NCI-H1092 treated with DMSO at 0.1 percent for 48 hours (cell line): ENCODE measurements around the gene GRB14.

Source experiments
- DNase-seq: peaks from one replicate; lab custom pipeline; 2025; lab: John Stamatoyannopoulos, UW

The GRB14 gene

DNA sequence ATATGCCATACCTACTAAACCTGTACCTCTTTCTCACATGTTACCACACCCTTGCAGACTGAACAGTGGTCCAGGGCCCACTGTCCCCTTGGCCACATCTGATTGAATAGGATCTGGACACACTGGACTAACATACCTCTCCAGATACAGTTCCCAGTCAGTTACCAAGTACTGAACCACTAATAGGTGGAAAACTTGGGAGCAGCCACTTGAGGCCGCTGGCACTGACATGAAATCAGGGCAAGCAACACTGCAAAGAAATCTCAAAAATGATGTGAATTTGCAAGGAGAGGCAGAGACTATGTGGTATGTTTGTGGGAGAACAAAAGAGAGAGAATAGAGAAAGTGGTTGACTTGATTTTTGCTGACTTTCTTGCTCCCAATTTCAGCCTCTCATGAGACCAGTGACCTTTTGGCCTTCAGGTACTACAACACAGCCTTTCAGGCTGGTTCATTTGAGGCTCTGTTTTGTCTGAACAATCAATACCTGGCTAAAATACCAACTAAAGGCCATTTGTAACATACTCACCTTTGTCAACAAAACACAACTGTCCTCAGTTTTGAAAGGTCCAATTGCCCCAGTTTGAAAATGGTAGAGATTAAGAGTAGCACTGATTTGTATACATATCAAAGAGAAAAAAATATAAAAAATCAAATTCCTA is 7.8 kb downstream of the GRB14 start:
- no peak for DNase-seq

DNA sequence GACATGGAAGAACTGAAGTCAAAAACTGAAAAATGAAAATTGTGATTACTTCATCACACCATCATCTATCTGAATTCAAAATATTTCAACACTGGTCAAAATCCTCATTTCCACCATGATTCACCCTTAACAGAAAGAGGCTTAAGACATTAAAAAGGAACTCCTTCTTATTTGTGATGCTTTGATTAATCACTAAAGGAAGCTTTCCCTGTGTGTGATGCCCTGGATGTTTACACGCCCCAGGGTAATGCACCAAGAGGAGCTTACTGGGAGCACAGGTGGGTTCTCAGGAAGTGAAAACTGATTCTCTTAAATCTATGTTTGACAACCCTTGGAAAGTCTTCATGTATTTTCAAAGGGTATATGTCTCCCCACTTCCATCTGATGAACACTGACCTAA is 11.5 kb downstream of the GRB14 start:
- DNase-seq, result no peak

- no peak for DNase-seq
These were observed 14.7 kb downstream of the GRB14 start for GRCh38 chr2:164606557-164606956.

- no peak for DNase-seq
These were observed 16.0 kb downstream of the GRB14 start for GRCh38 chr2:164605295-164605694.

GRCh38 chr2:164600763-164601162 is 20.5 kb downstream of the GRB14 start:
- DNase-seq, result no peak

DNA sequence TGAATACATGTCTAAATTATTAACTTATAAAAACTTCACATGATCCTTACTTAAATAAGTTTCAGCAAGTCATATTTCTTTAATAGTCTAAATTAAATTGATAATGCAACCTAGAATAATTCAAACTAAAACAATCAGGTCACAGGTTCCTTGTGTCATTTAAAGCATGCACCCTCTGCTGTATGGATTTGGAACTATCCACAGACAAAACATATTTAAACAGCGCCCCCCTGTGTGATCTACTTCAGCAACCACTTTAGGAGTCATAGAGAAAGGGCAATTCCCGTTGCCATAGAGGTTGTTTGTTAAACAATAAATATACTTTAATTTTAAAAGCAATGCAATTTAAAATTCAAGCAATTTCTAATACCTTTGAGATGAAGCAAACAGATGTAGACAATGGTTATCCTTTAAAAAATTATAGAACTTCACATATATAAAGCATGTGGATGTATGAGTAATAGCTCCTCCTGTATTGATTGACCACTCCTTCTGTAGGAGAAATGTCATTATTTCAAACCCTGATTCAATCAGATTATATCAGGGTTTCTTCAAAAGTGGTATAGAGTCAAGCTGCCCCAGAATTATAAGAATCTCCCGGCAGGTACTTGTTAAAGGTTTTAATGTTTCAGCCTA is 21.2 kb downstream of the GRB14 start:
- DNase-seq, result peak; percentile 71

DNA sequence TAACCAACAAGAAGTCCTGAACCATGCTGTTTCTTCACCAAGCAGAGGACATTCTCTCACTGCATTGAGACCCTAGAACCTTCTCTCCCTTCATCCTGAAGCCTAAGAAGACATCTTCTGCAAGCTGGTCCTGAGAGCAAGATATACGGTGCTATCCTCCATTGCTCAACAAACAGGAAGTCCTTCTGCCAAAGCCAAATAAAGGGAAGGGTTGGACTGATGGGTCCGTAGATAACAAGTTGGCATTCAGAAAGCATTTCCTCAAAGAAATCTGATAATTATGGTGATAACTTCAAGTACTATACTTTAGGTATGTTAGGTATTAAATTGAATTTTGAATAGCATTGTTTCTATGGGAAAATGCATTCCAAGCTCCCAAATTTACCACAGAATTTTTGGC is 23.3 kb downstream of the GRB14 start:
- DNase-seq, result no peak

- DNase-seq, result no peak
These were observed 26.3 kb downstream of the GRB14 start for GRCh38 chr2:164595031-164595430.

DNA sequence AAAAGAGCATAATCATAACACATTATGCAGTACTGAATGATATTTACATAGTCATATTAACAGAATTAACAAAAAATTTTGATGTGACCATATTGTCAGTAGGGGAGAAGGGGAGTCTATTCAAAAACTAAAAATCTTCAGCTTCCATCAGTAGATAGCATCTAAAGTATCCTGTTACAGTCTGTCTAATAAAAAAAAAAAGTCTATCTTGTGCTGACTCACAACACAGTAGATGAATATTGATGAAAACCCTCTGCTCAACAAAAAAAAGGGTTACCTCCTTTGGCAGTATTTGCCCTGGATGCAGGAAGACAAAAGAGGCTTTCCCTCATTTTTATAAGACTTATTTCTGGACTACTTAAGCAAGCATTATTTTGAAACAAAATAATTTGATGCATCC is 27.3 kb downstream of the GRB14 start:
- DNase-seq, result no peak

DNA sequence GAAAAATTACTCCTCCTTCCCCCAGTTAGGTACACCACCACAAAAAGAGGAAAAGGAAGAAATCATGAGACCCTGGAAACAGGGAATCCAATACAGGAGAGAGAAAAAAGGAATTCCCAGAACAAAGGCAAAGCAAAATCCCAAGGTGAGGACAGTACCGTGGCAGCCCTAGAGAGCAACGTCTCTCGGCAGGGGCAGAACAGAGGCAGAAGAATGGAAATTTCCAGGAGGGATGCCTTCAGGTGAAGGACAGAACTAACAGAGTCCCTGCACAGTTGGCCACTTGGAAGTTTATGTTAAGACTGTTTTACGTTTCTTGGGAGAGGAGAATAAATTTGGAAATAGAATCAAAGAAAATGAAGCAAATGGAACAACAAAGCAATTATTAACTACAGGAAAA is 27.7 kb downstream of the GRB14 start:
- no peak for DNase-seq

- no peak for DNase-seq
These were observed 31.8 kb downstream of the GRB14 start for GRCh38 chr2:164589522-164589921.

DNA sequence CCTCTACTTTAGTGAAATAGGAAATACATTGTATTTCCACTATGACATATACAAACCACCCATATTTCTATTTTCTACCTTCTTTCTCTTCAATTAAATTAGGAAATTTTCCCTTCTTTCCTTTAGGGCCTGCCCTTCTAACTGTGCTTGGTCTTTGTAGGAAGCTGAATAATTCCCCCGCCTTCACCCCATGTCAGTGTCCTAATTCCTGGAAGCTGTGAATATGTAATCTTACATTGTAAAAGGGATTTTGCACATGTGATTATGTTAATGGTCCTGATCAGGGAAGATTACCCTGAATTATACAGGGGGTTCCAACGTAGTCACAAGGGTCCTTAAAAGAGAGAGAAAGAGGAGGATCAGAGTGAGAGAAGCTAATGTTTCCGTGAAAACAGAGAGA is 40.2 kb downstream of the GRB14 start:
- DNase-seq, result no peak

DNA sequence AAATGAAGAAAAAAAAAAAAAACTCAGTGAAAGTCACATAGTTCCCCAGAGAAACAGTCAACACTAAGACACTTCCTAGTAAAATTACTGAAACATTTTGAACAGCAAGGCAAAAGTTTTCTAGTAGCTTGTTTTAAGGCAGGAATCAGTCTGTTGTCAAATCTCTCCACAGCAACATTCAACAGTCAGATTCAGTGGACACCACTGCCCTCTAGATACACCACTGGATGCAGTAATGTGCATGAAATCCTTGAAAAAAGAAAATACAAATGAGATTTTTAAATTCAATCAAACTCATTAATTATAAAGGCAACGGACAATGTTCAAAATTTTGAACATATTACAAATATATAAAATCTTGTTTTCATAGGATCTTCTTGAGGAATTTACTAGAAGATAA is 46.4 kb downstream of the GRB14 start:
- no peak for DNase-seq

DNA sequence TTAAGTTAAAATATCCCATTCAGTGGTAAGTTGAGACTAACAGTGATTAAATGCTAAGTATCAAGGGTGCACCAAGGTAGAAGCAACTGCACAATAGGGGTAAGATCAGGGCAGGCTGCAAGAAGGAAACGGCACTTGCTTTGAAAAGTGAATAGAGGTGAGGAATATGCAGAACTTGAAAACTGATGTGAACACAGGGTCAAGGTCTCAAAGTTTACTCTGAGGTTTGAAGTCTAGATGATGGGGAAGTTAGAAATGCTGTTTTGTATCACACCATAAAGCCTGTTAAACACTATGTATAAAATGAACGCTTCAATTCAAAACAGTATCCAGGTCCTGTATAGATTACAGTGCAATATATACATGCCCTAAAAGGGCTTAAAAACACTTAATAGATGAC is 50.8 kb downstream of the GRB14 start:
- DNase-seq, result no peak

- DNase-seq, result no peak
These were observed 51.9 kb downstream of the GRB14 start for GRCh38 chr2:164569378-164569777.

GRCh38 chr2:164568317-164568716 is 53.0 kb downstream of the GRB14 start:
- DNase-seq, result no peak

DNA sequence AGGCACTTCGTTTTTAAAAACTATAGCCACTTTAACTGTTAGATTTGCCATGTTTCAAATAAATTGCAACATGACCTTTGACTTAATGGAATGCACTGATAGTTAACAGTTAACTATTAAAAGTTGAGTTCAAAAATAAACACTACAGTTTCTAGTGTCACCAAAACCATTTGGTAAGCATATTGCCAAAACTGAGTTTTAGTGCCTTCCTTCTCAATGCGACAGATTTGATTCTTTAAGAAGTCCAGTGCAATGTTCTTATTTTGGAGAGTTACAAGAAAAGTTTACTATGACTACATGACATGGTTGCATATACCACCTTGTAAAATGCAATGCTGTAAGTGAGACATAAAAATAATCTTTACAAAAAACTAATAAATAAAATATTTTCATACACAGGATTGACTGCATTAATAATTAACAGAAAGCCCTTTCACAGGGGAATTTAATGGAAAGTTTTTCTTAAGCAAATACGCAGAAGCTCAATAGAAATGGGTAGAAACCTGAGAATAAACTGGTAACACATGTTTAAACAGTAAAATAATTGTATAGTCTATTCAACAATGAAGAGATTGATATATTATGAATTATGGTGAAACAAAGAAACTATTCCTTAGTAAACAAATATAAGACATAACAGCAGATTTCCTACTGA is 53.8 kb downstream of the GRB14 start:
- DNase-seq, result no peak

DNA sequence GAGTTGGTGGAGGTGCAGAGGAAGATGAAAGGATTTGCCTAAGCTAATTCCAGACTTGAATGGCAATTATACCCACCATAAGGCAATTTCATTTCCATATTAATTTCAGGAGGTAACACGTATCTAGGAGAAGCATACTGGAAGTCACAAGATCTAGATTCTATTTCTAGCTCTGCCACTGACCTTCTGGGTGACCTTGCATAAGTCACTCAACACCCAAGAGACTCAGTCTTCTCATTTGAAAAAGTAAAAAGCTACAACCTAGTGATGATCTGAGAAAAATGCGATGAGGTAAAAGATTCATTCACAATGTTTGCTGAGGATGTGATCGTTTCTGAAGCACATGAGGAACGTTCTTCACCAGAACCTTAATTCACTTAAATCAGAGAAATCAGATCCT is 55.9 kb downstream of the GRB14 start:
- no peak for DNase-seq

- DNase-seq, result no peak
These were observed 58.6 kb downstream of the GRB14 start for GRCh38 chr2:164562666-164563065.

DNA sequence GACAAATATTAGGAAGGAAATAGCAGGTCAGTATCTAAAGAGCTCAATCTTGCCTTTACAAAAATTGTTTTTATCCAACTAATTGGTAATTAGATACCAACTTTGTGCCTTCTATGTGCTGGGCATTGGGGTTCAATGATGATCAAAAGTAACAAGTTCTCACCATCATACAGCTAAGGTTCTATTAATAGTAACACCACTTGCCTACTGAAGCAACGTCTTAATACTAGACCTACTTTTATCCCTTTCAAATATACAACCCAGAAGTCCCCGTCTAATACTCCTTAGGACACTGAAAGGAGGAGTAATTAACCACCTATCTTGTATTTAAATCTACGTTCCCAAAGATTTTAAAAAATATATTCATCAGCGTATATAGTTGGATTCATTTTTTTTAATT is 59.3 kb downstream of the GRB14 start:
- DNase-seq, result no peak

GRCh38 chr2:164561416-164561815 is 59.9 kb downstream of the GRB14 start:
- DNase-seq, result no peak

DNA sequence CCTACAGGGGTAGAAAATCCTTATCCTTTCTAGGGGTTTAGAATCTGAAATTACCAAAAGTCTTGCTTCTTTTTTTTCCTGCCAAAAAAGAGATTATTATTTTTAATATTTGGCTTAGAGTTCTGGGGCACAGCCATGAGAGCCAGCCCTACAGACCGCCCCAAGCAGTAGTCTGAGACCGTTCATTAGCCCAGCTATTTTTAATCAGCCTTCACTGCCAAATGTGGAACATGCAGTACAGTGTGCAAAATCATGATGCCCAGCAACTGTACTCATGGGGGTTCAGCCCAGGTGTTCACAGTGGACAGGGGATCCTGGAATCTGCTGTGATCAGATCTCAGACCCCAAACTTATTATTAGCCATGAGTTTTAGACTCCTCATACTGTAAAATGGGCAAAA is 60.4 kb downstream of the GRB14 start:
- DNase-seq, result no peak

DNA sequence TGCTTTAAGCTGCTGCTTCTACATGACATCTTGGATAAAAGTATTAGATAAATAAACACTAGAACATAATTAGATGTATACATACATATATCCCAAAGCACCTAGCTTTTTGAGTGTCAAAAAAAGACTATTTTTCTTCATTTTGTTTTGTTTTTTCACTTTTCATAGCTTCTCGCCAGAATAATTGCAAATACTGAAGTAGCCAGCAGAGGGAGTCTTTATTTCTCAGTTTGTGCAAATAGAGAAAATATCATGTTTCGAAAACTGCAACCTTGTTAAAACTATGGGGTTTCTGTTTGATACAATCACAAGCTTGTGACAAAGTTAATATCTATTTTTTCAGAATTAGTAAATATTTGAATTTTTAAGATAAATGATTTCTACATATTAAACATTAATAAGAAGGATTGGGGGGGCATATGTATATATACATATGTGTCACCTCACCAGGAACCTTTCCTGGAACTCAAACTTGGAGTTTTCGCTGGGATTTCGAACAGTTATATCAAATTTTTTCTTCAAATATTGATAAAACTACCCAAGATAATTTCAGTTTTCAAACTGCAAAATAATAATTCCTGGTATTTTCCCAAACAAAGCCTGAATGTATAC is 61.0 kb downstream of the GRB14 start:
- DNase-seq, result peak; percentile 16
